Liver (tissue), 9 donors: ENCODE results near the gene OR8B4. TPM values are rescaled to one million over a fixed set of nuclear protein-coding genes. Genes with fewer than 3 reads are reported as not detected.

ENCODE experiments used
- DNase-seq: peaks from one replicate; pipeline ENCODE4 v3.0.0-alpha.2; 2017; ENCODE audit warnings: low spot score
- H3K27ac ChIP-seq, 2 donors: one replicate each; pipeline ENCODE4 v1.7.0; 2013; ENCODE audit warnings: inconsistent platforms in 2 of 2, low read length in 2 of 2, control low read depth in 1 of 2, low read depth in 1 of 2, mild to moderate bottlenecking in 1 of 2
- H3K27me3 ChIP-seq, 4 donors: one replicate each; pipeline versions ENCODE4 v1.6.1 to v1.7.0; 2013; ENCODE audit warnings: low read length in 3 of 4, inconsistent platforms in 1 of 4, mild to moderate bottlenecking in 1 of 4, moderate library complexity in 1 of 4; ENCODE audit not compliant: control insufficient read depth in 4 of 4, insufficient read depth in 4 of 4
- H3K36me3 ChIP-seq, 4 donors: one replicate each; pipeline versions ENCODE4 v1.6.1 to v1.7.0; 2013; ENCODE audit warnings: low read length in 3 of 4, mild to moderate bottlenecking in 3 of 4, low read depth in 1 of 4, moderate library complexity in 1 of 4; ENCODE audit not compliant: control insufficient read depth in 4 of 4, insufficient read depth in 3 of 4
- H3K4me1 ChIP-seq, 4 donors: one replicate each; pipeline versions ENCODE4 v1.6.1 to v1.7.0; 2013; ENCODE audit warnings: low read length in 3 of 4, mild to moderate bottlenecking in 3 of 4, moderate library complexity in 1 of 4; ENCODE audit not compliant: control insufficient read depth in 4 of 4, insufficient read depth in 4 of 4
- H3K4me3 ChIP-seq, 3 donors: one replicate each; pipeline versions ENCODE4 v1.6.1 to v1.7.0; 2013; ENCODE audit warnings: low read length in 3 of 3, control low read depth in 1 of 3, low read depth in 1 of 3, mild to moderate bottlenecking in 1 of 3
- H3K9ac ChIP-seq, 2 donors: one replicate each; pipeline ENCODE4 v1.7.0; 2013; ENCODE audit warnings: low read length in 2 of 2, mild to moderate bottlenecking in 2 of 2, moderate library complexity in 2 of 2, control low read depth in 1 of 2, low read depth in 1 of 2
- H3K9me3 ChIP-seq, 4 donors: one replicate each; pipeline versions ENCODE4 v1.6.1 to v1.7.0; 2013; ENCODE audit warnings: low read length in 3 of 4; ENCODE audit not compliant: control insufficient read depth in 4 of 4
- ATF3 ChIP-seq: IDR thresholded peaks from 2 replicates; pipeline ENCODE4 v1.6.1; 2016; ENCODE audit warnings: antibody characterized with exemption
- EGR1 ChIP-seq, 2 donors: IDR thresholded peaks; 2 replicates each; pipeline ENCODE4 v1.6.1; 2016 to 2018; ENCODE audit warnings: antibody characterized with exemption in 2 of 2, low read depth in 2 of 2
- FOXA1 ChIP-seq: IDR thresholded peaks from 2 replicates; pipeline ENCODE4 v1.6.1; 2016; ENCODE audit warnings: antibody characterized with exemption
- FOXA2 ChIP-seq: IDR thresholded peaks from 2 replicates; pipeline ENCODE4 v1.6.1; 2016; ENCODE audit warnings: antibody characterized with exemption
- GABPA ChIP-seq, 2 donors: IDR thresholded peaks in 1 of 2; conservative IDR thresholded peaks in 1 of 2; 2 replicates each; pipeline ENCODE4 v1.6.1; 2016; ENCODE audit warnings: antibody characterized with exemption in 2 of 2, mild to moderate bottlenecking in 1 of 2, moderate library complexity in 1 of 2
- HNF4A ChIP-seq, 2 donors: conservative IDR thresholded peaks; 2 replicates each; pipeline ENCODE4 v1.6.1; 2016; ENCODE audit warnings: antibody characterized with exemption in 2 of 2, mild to moderate bottlenecking in 2 of 2
- HNF4G ChIP-seq: IDR thresholded peaks from 2 replicates; pipeline ENCODE4 v1.6.1; 2016; ENCODE audit warnings: antibody characterized with exemption
- JUND ChIP-seq, 2 donors: IDR thresholded peaks; 2 replicates each; pipeline ENCODE4 v1.6.1; 2016; ENCODE audit warnings: antibody characterized with exemption in 2 of 2
- NR2F2 ChIP-seq: IDR thresholded peaks from 2 replicates; pipeline ENCODE4 v1.6.1; 2016; ENCODE audit warnings: antibody characterized with exemption
- RAD21 ChIP-seq, 2 donors: IDR thresholded peaks; 2 replicates each; pipeline ENCODE4 v1.6.1; 2016; ENCODE audit warnings: antibody characterized with exemption in 2 of 2, mild to moderate bottlenecking in 2 of 2
- REST ChIP-seq: IDR thresholded peaks from 2 replicates; pipeline ENCODE4 v1.6.1; 2016; ENCODE audit warnings: antibody characterized with exemption, mild to moderate bottlenecking
- RXRA ChIP-seq, 2 donors: IDR thresholded peaks; 2 replicates each; pipeline ENCODE4 v1.6.1; 2017 to 2018; ENCODE audit warnings: antibody characterized with exemption in 2 of 2, mild to moderate bottlenecking in 1 of 2
- TAF1 ChIP-seq: conservative IDR thresholded peaks from 2 replicates; pipeline ENCODE4 v1.6.1; 2016; ENCODE audit warnings: antibody characterized with exemption, mild to moderate bottlenecking
- YY1 ChIP-seq: IDR thresholded peaks from 2 replicates; pipeline ENCODE4 v1.6.1; 2016; ENCODE audit warnings: antibody characterized with exemption, mild to moderate bottlenecking
- ZBTB33 ChIP-seq: IDR thresholded peaks from 2 replicates; pipeline ENCODE4 v1.6.1; 2016; ENCODE audit warnings: antibody characterized with exemption
- WGBS: extraction: QIAGEN DNeasy Blood & Tissue Kit; methylation state at CpG from one replicate; pipeline ENCODE4 v1.1.7; 2013; 5-methylcytosine and 5-hydroxymethylcytosine counted together
- polyA plus RNA-seq, 2 donors: library from polyadenylated mRNA; stranded (reverse) in 1 of 2; unstranded in 1 of 2; fragments of 200-250 nt in 1 of 2; fragments of >200 nt in 1 of 2; fragmentation: Nextera tagmentation in 1 of 2; extraction: Ambion mirVana in 1 of 2; gene quantifications; one replicate each; pipeline versions ENCODE4 v1.2.1 to v1.2.3, GENCODE V29; 2013 to 2015
- total RNA-seq, 2 donors: library from RNA; depleted of rRNA; stranded (reverse); fragments of >200 nt; gene quantifications; one replicate each; pipeline ENCODE4 v1.2.3, GENCODE V29; 2014
- TF ChIP-seq, protein P1 (sequence below): IDR thresholded peaks from 2 replicates; pipeline ENCODE4 v1.6.1; 2016; ENCODE audit warnings: antibody characterized with exemption
- TF ChIP-seq, protein P2 (sequence below): fragments of 150-350 bp; IDR thresholded peaks from 2 replicates; pipeline ENCODE4 v1.5.1; 2017; ENCODE audit warnings: improper control_type of control experiment, low read depth, low read length; ENCODE audit not compliant: missing input control
- donor health status: healthy.
- donor health status: healthy.
- donor health status: healthy.
- donor health status: healthy.
- donor health status: healthy.

OR8B4 gene, protein sequence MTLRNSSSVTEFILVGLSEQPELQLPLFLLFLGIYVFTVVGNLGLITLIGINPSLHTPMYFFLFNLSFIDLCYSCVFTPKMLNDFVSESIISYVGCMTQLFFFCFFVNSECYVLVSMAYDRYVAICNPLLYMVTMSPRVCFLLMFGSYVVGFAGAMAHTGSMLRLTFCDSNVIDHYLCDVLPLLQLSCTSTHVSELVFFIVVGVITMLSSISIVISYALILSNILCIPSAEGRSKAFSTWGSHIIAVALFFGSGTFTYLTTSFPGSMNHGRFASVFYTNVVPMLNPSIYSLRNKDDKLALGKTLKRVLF
- total RNA-seq (not detected), polyA plus RNA-seq (not detected)

DNA sequence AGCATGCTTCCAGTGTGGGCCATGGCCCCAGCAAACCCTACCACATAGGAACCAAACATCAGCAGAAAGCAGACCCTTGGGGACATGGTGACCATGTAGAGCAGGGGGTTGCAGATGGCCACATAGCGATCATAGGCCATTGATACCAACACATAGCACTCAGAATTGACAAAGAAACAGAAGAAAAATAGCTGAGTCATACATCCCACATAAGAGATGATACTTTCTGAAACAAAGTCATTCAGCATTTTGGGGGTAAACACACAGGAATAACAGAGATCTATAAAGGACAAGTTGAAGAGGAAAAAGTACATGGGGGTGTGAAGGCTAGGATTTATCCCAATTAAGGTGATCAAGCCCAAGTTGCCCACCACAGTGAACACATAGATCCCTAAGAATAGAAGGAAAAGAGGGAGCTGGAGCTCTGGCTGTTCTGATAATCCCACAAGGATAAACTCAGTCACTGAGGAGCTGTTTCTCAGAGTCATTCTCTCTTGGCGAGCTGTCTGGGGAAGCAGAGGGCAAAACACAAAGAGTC lies at the start of gene OR8B4:
Gene OR8B4, minus strand, starts transcription at position 488 of the 538 bp plus-strand sequence. Its CDS starts 0 bp downstream, at position 488.
- peaks cover 0 to 2% (median 0%) of the 10 kb centered on the region in 4 donors for H3K9me3 ChIP-seq
- H3K9ac ChIP-seq: no peak within 1 kb of the TSS
- no peak within 1 kb of the TSS for H3K4me3 ChIP-seq
- H3K27me3 ChIP-seq: peaks cover 0 to 5% (median 2%) of the 10 kb centered on the region in 4 donors
- no peak within 1 kb of the TSS for H3K27ac ChIP-seq
- TF ChIP-seq, protein P1, sequence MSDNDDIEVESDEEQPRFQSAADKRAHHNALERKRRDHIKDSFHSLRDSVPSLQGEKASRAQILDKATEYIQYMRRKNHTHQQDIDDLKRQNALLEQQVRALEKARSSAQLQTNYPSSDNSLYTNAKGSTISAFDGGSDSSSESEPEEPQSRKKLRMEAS: no peak
- no peak for TF ChIP-seq HNF4A (conservative IDR thresholded peaks at IDR 0.05)
- no peak for TF ChIP-seq JUND (IDR thresholded peaks at IDR 0.05)
- no peak for TF ChIP-seq NR2F2
- no peak for TF ChIP-seq EGR1 (IDR thresholded peaks at IDR 0.05; ENCODE audit: low read depth in 2 of 2)
- TF ChIP-seq FOXA1: no peak
- TF ChIP-seq ZBTB33: no peak
- no peak for TF ChIP-seq HNF4G
- no peak for TF ChIP-seq YY1
- no peak for TF ChIP-seq ATF3
- TF ChIP-seq, protein P2, sequence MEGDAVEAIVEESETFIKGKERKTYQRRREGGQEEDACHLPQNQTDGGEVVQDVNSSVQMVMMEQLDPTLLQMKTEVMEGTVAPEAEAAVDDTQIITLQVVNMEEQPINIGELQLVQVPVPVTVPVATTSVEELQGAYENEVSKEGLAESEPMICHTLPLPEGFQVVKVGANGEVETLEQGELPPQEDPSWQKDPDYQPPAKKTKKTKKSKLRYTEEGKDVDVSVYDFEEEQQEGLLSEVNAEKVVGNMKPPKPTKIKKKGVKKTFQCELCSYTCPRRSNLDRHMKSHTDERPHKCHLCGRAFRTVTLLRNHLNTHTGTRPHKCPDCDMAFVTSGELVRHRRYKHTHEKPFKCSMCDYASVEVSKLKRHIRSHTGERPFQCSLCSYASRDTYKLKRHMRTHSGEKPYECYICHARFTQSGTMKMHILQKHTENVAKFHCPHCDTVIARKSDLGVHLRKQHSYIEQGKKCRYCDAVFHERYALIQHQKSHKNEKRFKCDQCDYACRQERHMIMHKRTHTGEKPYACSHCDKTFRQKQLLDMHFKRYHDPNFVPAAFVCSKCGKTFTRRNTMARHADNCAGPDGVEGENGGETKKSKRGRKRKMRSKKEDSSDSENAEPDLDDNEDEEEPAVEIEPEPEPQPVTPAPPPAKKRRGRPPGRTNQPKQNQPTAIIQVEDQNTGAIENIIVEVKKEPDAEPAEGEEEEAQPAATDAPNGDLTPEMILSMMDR: no peak
- no peak for TF ChIP-seq FOXA2
- TF ChIP-seq RAD21 (IDR thresholded peaks at IDR 0.05): no peak
- no peak for TF ChIP-seq TAF1
- TF ChIP-seq GABPA (IDR thresholded peaks at IDR 0.05 in 1 of 2, conservative IDR thresholded peaks at IDR 0.05 in 1 of 2): no peak
- no peak for TF ChIP-seq RXRA (IDR thresholded peaks at IDR 0.05)
- H3K4me1 ChIP-seq: no peaks in the 10 kb centered on the region
- 90% methylated on average over 2 of the region's 2 CpGs for WGBS
- H3K36me3 ChIP-seq: no peaks in the 10 kb centered on the region
- DNase-seq: no peak

DNA sequence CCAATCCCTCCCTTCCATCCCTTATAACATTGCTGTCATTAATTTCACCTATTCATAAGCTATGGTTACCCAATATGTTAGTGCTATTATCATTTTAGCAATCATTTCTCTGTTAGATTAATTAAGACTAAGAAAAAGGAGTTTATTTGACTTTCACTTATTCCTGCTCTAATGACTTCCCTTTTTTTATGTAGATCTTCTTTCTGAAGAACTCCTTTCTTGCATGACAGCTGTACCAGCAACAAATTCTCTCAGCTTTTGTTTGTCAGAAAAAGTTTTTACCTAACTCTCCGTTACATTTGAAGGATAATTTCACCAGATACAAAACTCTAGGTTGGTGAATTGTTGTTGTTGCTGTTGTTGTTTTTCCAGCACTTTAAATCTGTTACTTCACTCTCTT lies 49.4 kb upstream of the OR8B4 start:
- no peaks in the 10 kb centered on the region for H3K9me3 ChIP-seq
- no peak for DNase-seq
- H3K36me3 ChIP-seq: no peaks in the 10 kb centered on the region
- H3K27me3 ChIP-seq: peaks cover 0 to 18% (median 0%) of the 10 kb centered on the region in 4 donors
- H3K4me1 ChIP-seq: no peaks in the 10 kb centered on the region
- H3K27ac ChIP-seq: no peak overlapping the region
- H3K4me3 ChIP-seq: no peak overlapping the region
- no peak overlapping the region for H3K9ac ChIP-seq
- 83% methylated on average over 1 of the region's 1 CpG for WGBS
- no peak for TF ChIP-seq NR2F2
- no peak for TF ChIP-seq REST
- no peak for TF ChIP-seq EGR1 (IDR thresholded peaks at IDR 0.05; ENCODE audit: low read depth in 2 of 2)
- no peak for TF ChIP-seq HNF4A (conservative IDR thresholded peaks at IDR 0.05)
- TF ChIP-seq ZBTB33: no peak
- no peak for TF ChIP-seq GABPA (IDR thresholded peaks at IDR 0.05 in 1 of 2, conservative IDR thresholded peaks at IDR 0.05 in 1 of 2)
- TF ChIP-seq HNF4G: no peak
- no peak for TF ChIP-seq FOXA1
- TF ChIP-seq RXRA (IDR thresholded peaks at IDR 0.05): no peak
- TF ChIP-seq YY1: no peak
- TF ChIP-seq RAD21 (IDR thresholded peaks at IDR 0.05): no peak
- no peak for TF ChIP-seq TAF1
- no peak for TF ChIP-seq ATF3
